Measurements from ENCODE around the gene EPS8L1.
"Not testable (repeated sequence)": the region's sequence is repeated elsewhere in the genome, so short reads cannot be mapped to it uniquely, and the experiment has no call there.

Gene EPS8L1

GRCh38 chr19:55075371-55075998 lies at the start of gene EPS8L1:
TSS of gene EPS8L1 (plus strand) at chr19:55075869. CDS start at chr19:55076445, 576 bp downstream.
- no peak for DNase-seq

GRCh38 chr19:55027140-55027471 lies 48.6 kb upstream of the EPS8L1 start:
- DNase-seq: not testable (repeated sequence)

GRCh38 chr19:55027472-55028337 lies 48.0 kb upstream of the EPS8L1 start:
- no peak for DNase-seq

- DNase-seq: no peak
Observed at GRCh38 chr19:55028757-55029156, 46.9 kb upstream of the EPS8L1 start.

- no peak for DNase-seq
Observed at GRCh38 chr19:55031178-55031577, 44.5 kb upstream of the EPS8L1 start.

GRCh38 chr19:55032170-55032800 lies 43.4 kb upstream of the EPS8L1 start:
- no peak for DNase-seq

- DNase-seq: not testable (repeated sequence)
Observed at GRCh38 chr19:55032976-55033643, 42.6 kb upstream of the EPS8L1 start.

- DNase-seq: no peak
Observed at GRCh38 chr19:55034751-55035150, 40.9 kb upstream of the EPS8L1 start.

- no peak for DNase-seq
Observed at GRCh38 chr19:55036058-55036457, 39.6 kb upstream of the EPS8L1 start.

- not testable (repeated sequence) for DNase-seq
Observed at GRCh38 chr19:55037603-55038002, 38.1 kb upstream of the EPS8L1 start.

- not testable (repeated sequence) for DNase-seq
Observed at GRCh38 chr19:55040654-55041053, 35.0 kb upstream of the EPS8L1 start.

- no peak for DNase-seq
Observed at GRCh38 chr19:55041244-55041626, 34.4 kb upstream of the EPS8L1 start.

- DNase-seq: no peak
Observed at GRCh38 chr19:55041627-55042343, 33.9 kb upstream of the EPS8L1 start.

GRCh38 chr19:55042344-55042678 lies 33.4 kb upstream of the EPS8L1 start:
- no peak for DNase-seq

GRCh38 chr19:55042688-55043087 lies 33.0 kb upstream of the EPS8L1 start:
- DNase-seq: no peak

GRCh38 chr19:55044286-55044685 lies 31.4 kb upstream of the EPS8L1 start:
- no peak for DNase-seq

GRCh38 chr19:55044771-55045716 lies 30.6 kb upstream of the EPS8L1 start:
- no peak for DNase-seq

GRCh38 chr19:55046975-55047622 lies 28.6 kb upstream of the EPS8L1 start:
- DNase-seq: no peak

GRCh38 chr19:55047951-55048350 lies 27.7 kb upstream of the EPS8L1 start:
- DNase-seq: no peak

GRCh38 chr19:55048446-55048845 lies 27.2 kb upstream of the EPS8L1 start:
- no peak for DNase-seq
